DLD1 (cell line): ENCODE results near the gene BRIP1.

Source experiments
- in situ Hi-C: cut with HindIII; loops from 2 replicates; pipeline ENCODE4 v1.10.0; 2017; ENCODE audit warnings: low sequenced_read_pairs

Gene BRIP1

DNA sequence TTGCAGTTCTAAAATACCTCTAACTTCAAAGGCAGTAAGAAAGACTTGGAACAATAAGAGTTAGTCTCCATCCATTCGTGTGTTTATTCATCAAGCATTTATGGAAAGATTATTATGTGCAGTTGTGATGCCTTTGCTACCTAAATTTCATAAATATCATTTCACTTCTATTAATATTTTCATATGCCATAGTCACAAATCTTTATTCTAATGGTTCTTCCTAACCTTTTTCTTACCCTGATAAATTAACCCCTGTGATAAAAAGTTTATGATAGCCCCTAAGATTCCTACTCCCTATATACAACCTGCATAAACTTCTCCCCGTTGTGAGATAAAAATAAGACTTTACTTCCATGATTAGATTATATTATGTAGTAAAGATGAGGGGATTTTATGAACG lies 94.9 kb downstream of the BRIP1 start:
- in situ Hi-C loops = no loop called here

DNA sequence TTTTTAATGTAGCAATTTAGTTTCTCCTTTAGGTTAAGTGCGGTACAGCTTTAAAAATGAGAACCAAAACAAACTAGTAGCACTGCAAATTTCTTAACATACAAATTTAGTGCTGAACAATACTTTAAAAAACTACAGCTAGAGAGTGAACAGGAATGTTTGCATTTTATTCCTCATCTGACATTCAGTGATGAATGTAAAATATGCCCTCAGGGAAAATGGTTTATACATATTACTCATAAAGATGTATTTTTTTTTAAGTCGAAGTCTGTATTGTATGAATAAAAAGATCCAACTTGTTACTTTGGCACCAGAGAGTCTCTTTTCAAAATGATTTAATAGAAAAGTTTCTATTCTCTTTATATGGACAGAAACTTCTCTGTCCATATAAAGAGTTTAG lies 96.8 kb downstream of the BRIP1 start:
- in situ Hi-C loops = no loop called here

DNA sequence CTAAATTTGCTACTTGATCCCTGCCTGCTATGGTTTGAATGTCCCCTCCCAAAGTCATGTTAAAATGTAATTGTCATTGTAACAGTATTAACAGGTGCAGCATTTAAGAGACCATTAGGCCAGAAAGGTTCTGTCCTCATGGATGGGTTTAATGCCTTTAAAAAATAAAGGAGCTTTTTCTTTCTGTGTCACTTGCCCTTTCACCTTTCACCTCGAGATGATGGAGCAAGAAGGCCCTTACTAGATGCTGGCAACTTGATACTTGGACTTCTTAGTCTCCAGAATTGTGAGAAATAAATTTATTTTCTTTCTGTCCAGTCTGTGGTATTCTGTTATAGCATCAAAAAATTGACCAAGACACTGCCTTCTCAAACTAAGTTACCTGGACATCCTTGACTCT lies 98.5 kb downstream of the BRIP1 start:
- in situ Hi-C loops = no loop called here

DNA sequence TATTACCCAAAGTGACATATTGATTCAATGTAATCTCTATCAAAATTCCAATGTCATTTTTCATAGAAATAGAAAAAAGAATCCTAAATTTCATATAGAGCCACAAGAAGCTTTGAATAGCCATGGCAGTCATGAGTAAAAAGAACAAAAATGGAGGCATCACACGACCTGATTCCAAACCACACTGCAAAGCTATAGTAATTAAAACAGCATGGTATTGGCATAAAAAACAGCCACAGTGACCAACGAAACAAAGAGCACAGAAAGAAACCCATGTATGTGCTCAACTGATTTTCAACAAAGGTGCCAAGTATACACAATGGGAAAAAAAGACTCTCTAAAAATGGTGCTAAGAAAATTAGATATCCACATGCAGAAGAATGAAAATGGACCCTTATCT lies 101.5 kb downstream of the BRIP1 start:
- in situ Hi-C loops = no loop called here

DNA sequence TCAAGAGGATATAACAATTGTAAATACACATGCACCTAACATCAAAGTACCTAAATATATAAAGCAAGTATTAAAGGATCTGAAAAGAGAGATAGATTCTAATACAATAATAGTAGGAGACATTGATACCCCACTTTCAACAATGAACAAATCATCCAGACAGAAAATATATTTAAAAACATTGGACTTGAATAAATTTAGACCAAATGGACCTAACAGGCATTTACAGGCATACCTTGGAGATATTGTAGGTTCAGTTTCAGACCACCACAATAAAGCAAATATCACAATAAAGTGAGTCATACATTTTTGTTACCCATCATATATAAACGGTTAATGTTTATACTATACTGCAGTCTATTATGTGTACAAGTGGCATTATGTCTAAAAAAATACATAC lies 104.0 kb downstream of the BRIP1 start:
- in situ Hi-C loops = no loop called here

DNA sequence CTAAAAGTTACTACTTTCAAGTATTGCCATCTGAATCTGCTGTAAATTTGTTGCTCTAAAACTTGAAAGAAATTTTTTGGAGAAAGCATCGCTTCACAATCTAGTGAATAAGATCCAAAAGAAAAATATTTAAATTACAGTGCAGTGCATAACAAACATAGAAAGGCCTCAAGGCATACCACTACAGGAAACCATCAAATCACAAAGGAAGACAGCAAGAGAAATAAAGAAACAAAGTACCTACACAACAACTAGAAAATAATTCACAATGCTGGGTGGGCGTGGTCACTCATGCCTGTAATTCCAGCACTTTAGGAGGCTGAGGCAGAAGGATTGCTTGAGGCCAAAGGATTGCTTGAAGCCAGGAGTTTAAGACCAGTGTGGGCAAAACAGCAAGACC lies 104.9 kb downstream of the BRIP1 start:
- in situ Hi-C loops = no loop called here

DNA sequence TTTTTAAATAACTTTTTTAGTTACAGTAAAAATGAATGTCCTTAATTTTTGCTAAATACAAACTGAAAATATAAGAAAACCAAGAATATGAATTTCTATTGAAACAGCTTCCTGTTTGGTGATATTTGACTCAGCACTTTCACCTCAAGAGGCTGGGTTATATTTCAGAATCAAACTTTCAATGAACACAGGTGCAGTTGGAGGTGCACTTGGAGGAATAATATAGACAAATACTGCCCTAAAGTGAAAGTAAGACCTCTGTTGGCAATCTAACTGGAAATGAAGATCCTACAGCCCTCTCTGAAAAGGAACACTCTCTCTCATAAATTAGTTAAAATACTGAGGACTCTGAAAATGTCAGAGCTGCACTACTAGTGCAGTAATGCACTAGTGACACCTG lies 106.2 kb downstream of the BRIP1 start:
- in situ Hi-C loops = no loop called here

DNA sequence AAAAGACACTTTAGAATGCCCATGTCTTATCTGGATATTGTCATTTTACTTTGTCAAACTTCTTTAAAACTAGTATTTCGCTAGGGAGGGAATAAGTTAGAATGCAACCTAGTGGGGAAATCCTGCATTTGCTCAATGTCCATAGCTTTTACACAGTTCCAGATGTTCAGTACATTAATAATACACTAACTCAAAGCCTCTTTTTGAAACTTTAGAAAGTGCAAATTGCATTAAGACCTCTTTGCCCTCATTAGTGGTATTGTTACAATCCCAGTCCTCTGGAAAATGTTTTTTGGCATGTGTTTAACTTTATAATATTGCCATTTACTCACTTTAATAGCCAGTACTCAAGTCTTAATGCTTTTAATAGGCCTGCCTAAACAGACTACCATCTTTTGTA lies 106.8 kb downstream of the BRIP1 start:
- in situ Hi-C loops = no loop called here

DNA sequence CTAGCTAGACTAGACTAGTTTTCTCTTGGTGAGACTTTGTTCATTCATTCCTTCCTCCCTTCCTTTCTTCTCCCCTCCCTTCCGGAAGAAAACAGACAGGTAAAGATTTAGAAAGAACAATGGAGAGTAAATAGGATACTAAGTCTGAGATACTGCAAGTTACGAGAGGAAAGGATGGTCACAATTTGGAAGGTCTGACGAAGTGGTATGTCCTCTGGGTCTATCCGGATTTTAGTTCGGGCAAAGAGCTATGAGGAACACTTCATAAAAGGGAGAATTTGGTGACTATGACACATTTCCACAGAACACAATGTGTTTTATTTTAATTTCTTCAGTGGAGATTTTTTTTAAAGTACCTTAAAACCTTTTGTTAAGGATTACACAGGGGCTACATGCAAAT lies 107.7 kb downstream of the BRIP1 start:
- in situ Hi-C loops = no loop called here

DNA sequence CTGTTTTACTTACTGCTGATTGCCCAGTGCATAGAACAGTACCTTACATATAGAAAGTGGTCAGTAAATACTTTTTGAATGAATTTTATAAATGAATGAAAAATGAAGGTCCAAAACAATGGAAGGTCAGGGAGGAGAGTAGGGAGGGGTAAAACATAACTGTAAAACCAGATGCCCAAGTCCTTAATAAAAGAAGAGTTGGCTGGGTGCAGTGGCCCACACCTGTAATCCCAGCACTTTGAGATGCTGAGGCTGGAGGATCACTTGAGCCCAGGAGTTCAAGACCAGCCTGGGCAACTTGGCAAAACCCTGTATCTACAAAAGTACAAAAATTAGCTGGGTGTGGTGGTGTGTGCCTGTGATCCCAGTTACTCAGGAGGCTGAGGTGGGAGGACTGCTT lies 108.2 kb downstream of the BRIP1 start:
- in situ Hi-C loops = no loop called here

DNA sequence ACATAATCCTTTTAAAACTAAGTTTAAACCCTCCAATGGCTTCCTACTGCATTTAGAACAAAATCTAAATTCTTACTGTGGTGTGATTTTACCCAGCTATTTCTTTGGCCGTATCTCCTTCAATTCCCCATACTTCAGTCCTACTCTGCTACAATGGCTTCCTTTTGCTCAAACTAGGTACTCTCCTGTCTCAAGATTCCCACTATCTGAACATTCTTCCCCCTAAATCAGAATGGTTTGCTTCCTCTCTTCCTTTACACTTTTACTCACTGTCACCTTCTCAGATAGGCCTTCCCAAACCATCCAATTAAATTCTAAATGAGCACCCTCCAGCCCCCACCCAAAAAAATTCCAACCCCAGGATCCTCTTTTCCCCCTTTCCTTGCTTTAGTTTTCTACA lies 109.2 kb downstream of the BRIP1 start:
- in situ Hi-C loops = no loop called here

DNA sequence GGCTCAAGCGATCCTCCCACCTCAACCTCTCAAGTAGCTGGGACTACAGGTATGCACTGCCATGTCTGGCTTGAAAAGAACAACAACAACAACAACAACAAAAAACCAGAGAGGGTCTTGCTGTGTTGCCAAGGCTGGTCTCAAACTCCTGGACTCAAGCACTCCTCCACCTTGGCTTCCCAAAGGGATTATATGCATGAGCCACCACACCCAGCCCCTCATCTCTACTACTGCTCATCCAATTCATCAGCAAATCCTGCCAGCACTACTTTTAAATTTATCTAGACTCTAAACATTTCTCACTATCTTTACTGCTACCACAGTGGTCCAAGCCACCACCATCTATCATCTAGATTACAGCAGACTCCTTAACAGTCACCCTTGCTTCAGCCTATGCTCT lies 109.6 kb downstream of the BRIP1 start:
- in situ Hi-C loops = no loop called here

DNA sequence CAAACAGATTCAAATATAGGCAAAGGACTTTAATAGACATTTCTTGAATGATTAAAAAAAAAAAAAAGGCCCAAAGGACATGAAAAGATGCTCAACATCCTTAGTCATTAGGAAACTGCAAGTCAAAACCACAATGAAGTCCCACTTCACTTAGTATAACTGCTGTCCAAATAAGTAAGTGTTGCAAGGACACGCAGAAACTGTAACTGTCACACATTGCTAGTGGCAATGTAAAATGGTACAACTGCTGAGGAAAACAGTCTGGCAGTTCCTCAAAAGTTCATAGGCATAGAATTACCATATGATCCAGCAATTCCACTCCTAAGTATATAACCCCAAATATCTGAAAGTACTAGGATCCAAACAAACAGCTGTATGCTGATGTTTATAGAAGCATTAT lies 112.7 kb downstream of the BRIP1 start:
- in situ Hi-C loops = no loop called here

DNA sequence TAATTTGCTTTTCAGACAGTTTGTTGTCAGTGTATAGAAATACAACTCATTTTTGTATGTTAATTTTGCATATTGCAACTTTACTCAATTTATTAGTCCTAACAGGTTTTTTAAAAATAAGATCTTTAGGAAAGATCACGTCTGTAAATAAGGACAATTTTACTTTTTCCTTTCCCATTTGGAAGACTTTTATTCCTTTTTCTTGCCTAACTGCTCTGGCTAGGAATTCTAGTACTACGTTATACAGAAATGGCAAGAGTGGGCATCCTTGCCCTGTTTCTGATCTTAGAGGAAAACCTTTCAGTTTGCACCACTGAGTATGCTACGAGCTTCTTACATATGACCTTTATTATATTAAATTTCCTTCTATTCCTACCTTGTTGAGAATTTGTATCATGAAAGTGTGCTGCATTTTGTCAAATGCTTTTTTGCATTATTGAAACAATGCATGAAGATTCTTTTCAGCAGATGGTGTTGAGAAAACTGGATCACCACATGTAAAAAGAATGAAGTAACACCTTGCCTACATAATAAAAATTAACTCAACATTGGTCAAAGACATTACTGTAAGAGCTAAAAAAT lies 113.4 kb downstream of the BRIP1 start:
- in situ Hi-C loops = no loop called here

DNA sequence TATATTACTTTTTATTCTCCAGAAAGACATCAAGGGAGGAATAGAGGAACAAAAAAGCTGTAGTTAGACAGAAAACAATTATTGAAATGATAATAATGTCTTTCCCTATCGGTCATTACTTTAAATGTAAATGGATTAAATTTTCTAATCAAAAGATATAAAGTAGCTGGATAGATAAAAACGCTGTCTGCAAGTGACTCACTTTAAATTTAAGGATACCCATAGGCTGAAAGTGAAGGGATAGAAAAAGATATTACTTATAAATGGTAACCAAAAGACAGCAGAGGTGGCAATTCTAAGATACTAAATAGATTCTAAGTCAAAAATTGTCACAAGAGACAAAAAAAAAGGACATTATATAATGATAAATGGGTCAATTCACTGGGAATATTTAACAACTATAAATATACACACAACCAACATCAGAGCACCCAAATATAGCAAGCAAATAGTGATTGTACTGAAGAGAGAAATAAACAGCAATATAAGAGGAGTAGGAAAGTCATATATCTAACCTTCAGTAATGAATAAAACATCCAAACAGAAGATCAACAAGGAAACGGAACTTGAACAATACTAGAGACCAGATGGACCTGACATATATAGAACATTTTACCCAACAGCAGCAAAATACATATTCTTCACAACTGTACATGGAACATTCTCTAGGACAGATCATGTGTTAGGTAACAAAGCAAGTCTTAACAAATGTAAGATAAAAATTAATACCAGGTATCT lies 116.9 kb downstream of the BRIP1 start:
- in situ Hi-C loops = no loop called here

DNA sequence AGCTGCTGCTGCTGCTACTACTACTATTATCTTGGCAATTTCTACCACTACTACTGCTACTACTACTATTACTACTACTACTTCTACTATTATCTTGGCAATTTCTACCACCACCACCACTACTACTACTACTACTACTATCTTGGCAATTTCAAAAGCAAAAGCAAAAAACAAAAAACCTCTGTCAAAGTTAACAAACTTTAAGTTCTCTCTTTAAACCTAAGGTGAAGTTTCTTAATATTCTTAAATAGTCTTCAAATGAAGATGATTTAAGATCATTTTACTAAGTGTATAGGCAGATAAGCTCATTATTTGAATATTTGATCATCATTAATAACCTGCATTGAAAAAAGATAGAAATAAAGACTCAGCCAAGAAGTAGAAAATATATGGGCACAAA lies 118.5 kb downstream of the BRIP1 start:
- in situ Hi-C loops = no loop called here

DNA sequence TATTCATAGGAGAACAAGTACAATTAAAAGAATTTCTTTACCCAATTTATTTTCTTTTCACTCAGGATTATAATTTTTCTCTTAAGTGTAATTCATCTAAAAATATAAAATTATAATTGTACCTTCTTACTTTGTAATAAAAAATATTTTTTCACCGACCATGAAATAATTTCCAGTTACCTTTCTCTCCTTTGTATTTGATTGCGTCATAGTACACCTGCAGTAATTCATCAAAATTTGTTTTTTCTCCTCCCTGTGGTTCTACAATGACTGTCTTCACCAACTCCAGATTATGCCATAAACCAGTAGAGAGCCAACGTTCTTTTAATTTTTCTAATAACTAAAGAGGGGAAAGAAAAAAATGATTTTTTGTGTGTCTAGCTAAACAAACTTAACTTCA lies 119.1 kb downstream of the BRIP1 start:
- in situ Hi-C loops = no loop called here

DNA sequence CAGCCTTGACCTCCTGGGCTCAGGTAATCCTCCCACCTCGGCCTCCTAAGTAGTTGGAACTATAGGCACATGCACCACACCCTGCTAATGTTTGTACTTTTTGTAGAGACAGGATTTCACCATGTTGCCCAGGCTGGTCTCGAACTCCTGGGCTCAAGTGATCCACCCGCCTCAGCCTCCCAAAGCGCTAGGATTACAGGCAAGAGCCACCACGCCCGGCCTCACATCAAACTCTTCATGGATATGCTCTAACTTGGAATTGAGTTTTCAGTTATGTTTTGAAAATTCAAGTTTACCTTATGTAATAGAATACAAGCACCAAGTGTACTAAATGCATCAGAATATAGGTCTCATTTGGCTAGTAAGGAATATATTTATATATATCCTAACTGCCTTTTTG lies 119.6 kb downstream of the BRIP1 start:
- in situ Hi-C loops = no loop called here

DNA sequence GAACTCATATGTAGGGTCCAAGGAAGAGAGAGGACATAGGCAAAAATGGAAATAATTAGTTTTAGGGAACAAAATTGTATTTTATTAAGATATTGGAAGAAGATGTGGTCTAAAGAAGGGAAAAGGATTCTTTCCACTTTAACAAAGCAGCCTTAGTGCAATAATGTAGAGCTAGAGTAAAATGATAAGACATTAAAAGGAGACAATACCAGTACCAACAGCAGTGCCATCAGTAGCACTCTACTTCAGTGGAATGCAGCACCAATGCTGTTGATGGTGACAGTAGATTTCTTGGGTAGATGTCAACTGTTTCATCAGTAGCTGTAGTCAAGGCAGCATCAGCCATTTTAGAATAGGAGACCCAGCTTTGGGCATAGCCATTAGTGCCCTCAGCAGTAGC lies 124.3 kb downstream of the BRIP1 start:
- in situ Hi-C loops = no loop called here

DNA sequence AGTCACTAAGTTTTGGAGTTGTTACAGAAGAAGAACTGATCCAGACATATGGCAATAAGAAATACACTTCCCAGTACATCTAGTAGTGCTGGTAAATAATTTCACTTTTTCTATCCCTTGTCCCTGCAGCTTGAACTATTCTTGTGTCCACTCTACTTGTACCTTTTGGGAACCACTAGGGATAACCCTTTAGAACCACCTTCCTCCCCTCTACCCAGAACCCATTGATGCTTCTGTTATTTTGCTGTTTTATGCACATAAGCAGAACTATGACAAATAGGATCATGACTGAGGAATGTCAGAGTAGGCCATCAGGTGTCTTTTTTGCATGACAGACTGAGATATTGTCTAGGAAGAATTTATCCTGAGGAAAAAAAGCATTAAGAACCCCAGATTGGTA lies 125.1 kb downstream of the BRIP1 start:
- in situ Hi-C loops = no loop called here

DNA sequence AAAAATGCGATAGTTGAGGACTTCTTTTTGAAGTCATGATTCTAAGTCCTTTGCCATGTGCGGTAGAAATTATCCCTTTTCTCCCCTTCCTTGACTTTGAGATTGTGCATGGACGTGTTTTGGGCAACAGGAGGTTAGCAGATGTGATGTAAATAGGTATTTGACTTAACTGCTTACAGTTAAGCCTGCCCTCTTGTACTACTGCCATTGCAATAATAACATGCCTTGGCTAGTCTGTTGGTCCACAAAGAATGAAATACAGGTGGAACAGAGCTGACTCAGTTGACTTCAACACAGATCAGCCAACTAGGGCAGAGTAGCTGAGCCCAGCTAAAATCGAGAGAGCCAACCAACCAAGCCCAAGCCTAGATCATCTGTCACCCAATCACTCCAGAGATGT lies 125.5 kb downstream of the BRIP1 start:
- in situ Hi-C loops = no loop called here

DNA sequence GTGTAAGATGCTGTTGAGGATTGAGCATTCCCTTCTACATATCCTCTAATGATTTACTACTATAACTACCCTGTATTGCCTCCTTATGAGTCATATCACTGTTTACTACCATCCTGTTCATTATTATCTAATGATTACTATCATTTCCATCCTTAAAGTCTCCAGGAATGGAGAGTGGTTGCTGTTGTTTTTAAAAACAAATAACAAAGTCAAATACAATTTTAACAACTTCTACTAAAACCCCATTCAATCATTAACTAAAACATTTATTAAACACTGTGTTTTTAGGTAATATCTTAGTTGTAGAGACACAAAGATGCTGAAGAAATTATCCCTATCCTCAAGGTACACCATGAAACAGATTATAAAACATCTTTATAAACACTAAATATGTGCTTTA lies 126.9 kb downstream of the BRIP1 start:
- in situ Hi-C loops = no loop called here

DNA sequence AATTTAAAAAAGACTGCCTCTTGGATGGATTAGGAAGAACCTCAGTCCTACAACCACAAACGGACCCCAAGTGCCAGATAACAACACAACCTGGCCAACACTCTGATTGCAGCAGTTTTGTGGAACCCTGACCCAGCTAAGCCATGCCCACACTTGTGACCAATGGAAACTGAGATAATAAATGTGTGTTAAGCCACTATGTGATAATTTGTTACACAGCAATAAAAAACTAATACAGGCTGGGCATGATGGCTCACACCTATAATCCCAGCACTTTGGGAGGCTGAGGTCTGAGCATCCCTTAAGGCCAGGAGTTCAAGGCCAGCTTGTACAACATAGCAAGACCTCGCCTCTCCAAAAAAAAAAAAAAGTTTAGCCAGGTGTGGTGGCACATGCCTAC lies 127.5 kb downstream of the BRIP1 start:
- in situ Hi-C loops = no loop called here
